HL-60/S4 treated with retinoic acid at 250 ng/mL for 4 days and 3 days (cell line): ENCODE results near the gene C1orf174.

Source experiments
- in situ Hi-C: fragments of 300-500 bp; cut with MboI; formaldehyde crosslinking; loops from 2 replicates; pipeline ENCODE4 v1.7.0; 2022; ENCODE audit warnings: low sequenced_read_pairs

Gene C1orf174

GRCh38 chr1:3841491-3841890, 58.6 kb downstream of the C1orf174 start:
- in situ Hi-C loops: no loop called here
